WERI-Rb-1 (cell line): ENCODE results near the gene EGFR.

Experiments
- DNase-seq: peaks from one replicate; pipeline ENCODE4 v3.0.0-alpha.2; 2020
- H3K27ac ChIP-seq: fragments of 250-450 bp; sonication (Bioruptor Pico); 2 replicates; pipeline ENCODE4 v1.5.1; 2020; ENCODE audit warnings: mild to moderate bottlenecking, moderate library complexity
- H3K27me3 ChIP-seq: fragments of 250-450 bp; sonication (Bioruptor Pico); 2 replicates; pipeline ENCODE4 v1.5.1; 2021; ENCODE audit warnings: mild to moderate bottlenecking, low read depth, moderate library complexity; ENCODE audit not compliant: insufficient read depth, severe bottlenecking
- H3K36me3 ChIP-seq: fragments of 250-450 bp; sonication (Bioruptor Pico); 2 replicates; pipeline ENCODE4 v1.5.1; 2020; ENCODE audit warnings: mild to moderate bottlenecking, moderate library complexity
- H3K4me3 ChIP-seq: 2 replicates; pipeline ENCODE4 v1.5.1; 2011; ENCODE audit warnings: low read depth, mild to moderate bottlenecking, control low read depth, low read length
- H3K9me3 ChIP-seq: fragments of 250-450 bp; sonication (Bioruptor Pico); 2 replicates; pipeline ENCODE4 v1.5.1; 2021; ENCODE audit warnings: mild to moderate bottlenecking, moderate library complexity; ENCODE audit not compliant: severe bottlenecking
- TF ChIP-seq, protein P1 (sequence below): IDR thresholded peaks from 2 replicates; pipeline ENCODE4 v1.5.1; 2011; ENCODE audit warnings: low read depth, mild to moderate bottlenecking, control low read depth, inconsistent platforms, low read length

The EGFR gene

DNA sequence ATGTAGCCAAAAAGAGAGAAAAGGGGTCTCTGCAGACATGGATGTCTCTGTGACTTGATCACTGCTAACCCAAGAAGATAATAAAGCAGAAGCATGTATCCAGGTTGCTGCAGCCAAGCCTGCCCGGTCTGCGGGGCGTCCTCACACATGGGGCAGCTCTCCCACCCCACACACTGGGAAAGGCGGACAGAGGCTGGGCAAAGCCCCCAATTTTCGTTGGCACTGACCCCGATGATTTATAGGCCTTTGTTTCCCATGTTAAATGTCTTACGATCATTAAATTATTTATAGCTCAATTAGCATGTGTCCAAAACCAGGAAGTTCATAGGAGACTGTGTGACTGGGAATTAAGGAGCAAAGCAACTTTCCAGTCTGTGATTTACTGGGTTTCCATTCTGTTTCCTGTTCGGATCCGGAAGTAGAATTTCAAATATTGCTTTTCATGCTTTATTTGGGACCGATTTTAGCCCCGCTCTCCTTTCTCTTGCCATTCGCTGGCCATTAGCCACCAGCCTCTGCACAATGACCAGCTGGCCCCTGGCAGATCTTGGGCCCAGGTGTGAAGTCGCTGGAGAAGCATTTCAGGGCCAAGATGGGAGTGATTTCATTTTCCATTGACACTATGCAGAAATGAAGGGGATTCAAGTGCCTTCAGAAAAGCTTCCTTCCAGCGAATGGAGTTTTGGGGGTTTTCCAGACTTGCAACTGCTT lies 91.6 kb downstream of the EGFR start:
- no peak for DNase-seq
- peaks cover 16% of the 10 kb centered on the region for H3K27me3 ChIP-seq
- TF ChIP-seq, protein P1, sequence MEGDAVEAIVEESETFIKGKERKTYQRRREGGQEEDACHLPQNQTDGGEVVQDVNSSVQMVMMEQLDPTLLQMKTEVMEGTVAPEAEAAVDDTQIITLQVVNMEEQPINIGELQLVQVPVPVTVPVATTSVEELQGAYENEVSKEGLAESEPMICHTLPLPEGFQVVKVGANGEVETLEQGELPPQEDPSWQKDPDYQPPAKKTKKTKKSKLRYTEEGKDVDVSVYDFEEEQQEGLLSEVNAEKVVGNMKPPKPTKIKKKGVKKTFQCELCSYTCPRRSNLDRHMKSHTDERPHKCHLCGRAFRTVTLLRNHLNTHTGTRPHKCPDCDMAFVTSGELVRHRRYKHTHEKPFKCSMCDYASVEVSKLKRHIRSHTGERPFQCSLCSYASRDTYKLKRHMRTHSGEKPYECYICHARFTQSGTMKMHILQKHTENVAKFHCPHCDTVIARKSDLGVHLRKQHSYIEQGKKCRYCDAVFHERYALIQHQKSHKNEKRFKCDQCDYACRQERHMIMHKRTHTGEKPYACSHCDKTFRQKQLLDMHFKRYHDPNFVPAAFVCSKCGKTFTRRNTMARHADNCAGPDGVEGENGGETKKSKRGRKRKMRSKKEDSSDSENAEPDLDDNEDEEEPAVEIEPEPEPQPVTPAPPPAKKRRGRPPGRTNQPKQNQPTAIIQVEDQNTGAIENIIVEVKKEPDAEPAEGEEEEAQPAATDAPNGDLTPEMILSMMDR, result no peak
- no peak overlapping the region for H3K27ac ChIP-seq
- no peaks in the 10 kb centered on the region for H3K36me3 ChIP-seq
- no peak overlapping the region for H3K4me3 ChIP-seq
- no peaks in the 10 kb centered on the region for H3K9me3 ChIP-seq

DNA sequence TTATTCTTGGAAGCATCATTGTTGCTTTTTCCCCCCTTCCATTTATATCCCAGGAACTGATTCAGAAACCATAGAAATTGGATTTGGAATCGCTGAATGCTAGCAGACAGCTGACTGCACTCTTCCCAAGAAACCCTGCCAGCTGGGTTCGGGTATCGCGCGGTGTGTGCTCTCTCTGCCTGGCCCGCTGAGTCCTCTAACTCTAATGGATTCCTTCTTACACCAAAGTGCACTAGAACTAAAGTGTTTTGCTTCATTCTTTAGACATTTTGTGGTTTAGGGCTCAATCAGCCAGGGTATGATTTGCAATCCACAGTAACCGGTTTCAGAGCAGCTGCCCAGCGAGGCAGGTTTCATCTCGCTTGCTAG lies 92.2 kb downstream of the EGFR start:
- Histone ChIP-seq H3K36me3 (no peaks in the 10 kb centered on the region), H3K27me3 (peaks cover 16% of the 10 kb centered on the region), H3K4me3 (no peak overlapping the region), H3K9me3 (no peaks in the 10 kb centered on the region), H3K27ac (no peak overlapping the region)
- TF ChIP-seq, protein P1, result no peak
- DNase-seq, result no peak

DNA sequence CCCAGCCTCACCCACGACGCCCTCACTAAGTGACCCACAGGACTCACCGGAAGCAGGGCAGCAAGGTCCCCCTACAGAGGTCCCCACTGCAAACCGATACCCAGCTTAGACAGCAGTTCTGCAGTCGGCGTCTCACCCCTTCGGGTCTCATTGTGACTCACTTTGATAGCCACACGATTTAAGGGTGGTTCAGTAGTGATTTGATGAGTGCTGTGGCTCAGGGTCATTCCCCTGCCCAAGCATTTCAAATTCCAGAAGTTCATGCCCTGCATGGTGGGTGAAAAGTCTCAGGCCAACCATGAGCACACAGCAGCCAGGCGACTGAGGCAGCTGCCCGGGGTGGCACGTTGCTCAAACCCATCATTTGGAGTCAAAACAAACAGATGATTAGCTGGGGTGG lies 93.2 kb downstream of the EGFR start:
- no peak for DNase-seq
- peaks cover 11% of the 10 kb centered on the region for H3K27me3 ChIP-seq
- no peaks in the 10 kb centered on the region for H3K9me3 ChIP-seq
- H3K27ac ChIP-seq, result no peak overlapping the region
- H3K36me3 ChIP-seq, result no peaks in the 10 kb centered on the region
- TF ChIP-seq, protein P1, result no peak
- no peak overlapping the region for H3K4me3 ChIP-seq

DNA sequence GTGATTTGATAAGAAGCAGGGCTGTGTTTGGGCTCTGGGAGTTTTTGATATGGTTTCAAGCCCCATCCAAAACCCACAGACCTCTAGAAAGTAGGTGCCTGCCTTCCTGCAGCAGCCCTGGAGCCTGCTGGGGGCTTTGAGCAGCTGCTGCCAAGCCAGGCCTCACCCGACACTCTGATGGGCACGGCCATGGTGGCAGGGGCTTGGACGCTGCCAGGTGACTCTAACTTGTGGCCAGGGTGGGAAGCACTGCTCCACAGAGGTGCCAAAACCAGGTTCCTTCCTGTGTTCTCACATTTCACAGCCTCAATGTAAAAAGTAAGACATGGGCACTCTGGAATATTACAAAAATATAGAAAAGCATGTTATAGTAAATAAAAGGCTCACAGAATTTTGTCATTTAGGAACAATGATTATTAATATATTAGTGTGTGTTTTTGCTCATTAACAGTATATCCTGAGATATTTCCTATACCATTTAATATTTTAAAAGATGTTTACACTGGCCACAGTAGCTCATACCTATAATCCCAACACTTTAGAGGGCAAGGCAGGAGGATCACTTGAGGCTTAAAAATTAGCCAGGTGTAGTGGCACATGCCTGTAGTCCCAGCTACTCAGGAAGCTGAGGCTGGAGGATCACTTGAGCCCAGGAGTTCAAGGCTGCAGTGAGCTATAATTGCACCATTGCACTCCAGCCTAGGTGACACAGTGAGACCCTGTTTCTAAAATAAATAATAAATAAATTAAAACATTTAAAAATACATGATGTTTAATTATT lies 95.1 kb downstream of the EGFR start:
- Histone ChIP-seq H3K4me3 (no peak overlapping the region), H3K27ac (no peak overlapping the region), H3K36me3 (no peaks in the 10 kb centered on the region), H3K27me3 (peaks cover 8% of the 10 kb centered on the region), H3K9me3 (no peaks in the 10 kb centered on the region)
- TF ChIP-seq, protein P1, result no peak
- DNase-seq, result no peak

DNA sequence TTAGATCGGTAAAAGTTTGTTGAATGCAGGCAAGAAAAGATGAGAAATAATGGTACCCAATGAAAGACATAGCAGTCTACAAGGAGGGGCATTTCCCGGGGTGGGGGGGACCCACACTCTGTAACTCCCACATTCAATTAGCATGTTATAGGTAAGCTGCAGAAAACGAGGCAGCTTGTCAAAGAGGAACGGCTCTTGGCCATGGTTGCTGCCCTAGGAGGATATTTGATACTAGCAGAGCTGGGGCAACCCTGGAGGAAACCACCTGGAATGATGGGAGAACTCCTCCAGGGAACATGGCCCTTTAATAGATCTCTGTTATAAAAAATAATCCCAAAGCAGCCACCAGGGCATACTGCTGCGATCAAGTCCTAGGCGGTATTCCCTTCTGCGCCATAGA lies 98.5 kb downstream of the EGFR start:
- H3K4me3 ChIP-seq, result no peak overlapping the region
- no peak overlapping the region for H3K27ac ChIP-seq
- no peaks in the 10 kb centered on the region for H3K36me3 ChIP-seq
- peaks cover 2% of the 10 kb centered on the region for H3K27me3 ChIP-seq
- H3K9me3 ChIP-seq, result no peaks in the 10 kb centered on the region
- TF ChIP-seq, protein P1, result no peak
- DNase-seq, result no peak

DNA sequence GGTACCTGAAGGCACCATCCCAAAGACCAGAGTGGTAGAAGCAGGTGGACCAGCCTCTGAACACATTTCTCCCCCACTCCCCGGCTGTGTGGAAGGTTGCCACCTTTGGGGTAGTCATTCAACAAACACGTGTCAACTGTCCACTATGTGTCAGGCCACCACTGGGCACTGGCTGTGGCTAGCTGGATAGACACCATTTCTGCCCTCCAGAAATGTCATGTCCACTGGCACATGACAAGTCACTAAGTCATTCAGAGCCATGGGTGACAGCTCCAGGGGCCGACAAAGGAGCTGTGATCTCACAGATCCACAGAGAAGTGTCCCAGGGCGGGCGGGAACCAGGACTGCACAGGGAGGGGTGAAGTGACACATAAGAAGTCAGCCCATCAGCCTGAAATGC lies 99.6 kb downstream of the EGFR start:
- TF ChIP-seq, protein P1, result no peak
- Histone ChIP-seq H3K27ac (no peak overlapping the region), H3K9me3 (no peaks in the 10 kb centered on the region), H3K4me3 (no peak overlapping the region), H3K36me3 (no peaks in the 10 kb centered on the region), H3K27me3 (peaks cover 2% of the 10 kb centered on the region)
- no peak for DNase-seq
